HEK293 (cell line): ENCODE data around the gene LTO1.

Experiments used
- CTCF ChIA-PET: fragments of 350-600 bp; formaldehyde crosslinking; extraction: SDS; loops from one replicate; lab custom pipeline; 2021; ENCODE audit warnings: antibody characterized with exemption; lab: Yijun Ruan, JAX
- POLR2A ChIA-PET: fragments of 300-600 bp; formaldehyde crosslinking; extraction: SDS; loops from one replicate; lab custom pipeline; 2020; ENCODE audit warnings: antibody characterized with exemption, inconsistent platforms; lab: Yijun Ruan, JAX
- H3K27ac ChIP-seq: fragments of 200-500 bp; sonication (Bioruptor generic); 2 replicates; pipeline ENCODE4 v1.5.1; 2014; ENCODE audit warnings: low read depth, low read length, control low read depth, inconsistent platforms; ENCODE audit errors: extremely low read depth
- H3K36me3 ChIP-seq, 2 experiments: fragments of 200-500 bp in 1 of 2; sonication (Bioruptor generic) in 1 of 2; 1 replicate in 1 of 2; 2 replicates in 1 of 2; pipeline ENCODE4 v1.5.1; 2014 to 2017; ENCODE audit warnings: inconsistent platforms in 2 of 2, low read length in 2 of 2; ENCODE audit not compliant: control insufficient read depth in 2 of 2, insufficient read depth in 1 of 2
- H3K4me1 ChIP-seq: fragments of 200-500 bp; sonication (Bioruptor generic); 2 replicates; pipeline ENCODE4 v1.5.1; 2014; ENCODE audit warnings: mild to moderate bottlenecking, low read length, inconsistent platforms; ENCODE audit not compliant: control insufficient read depth, insufficient read depth
- H3K4me3 ChIP-seq: 2 replicates; pipeline ENCODE4 v1.5.1; 2011; ENCODE audit warnings: low read depth, mild to moderate bottlenecking, control low read depth, low read length, moderate library complexity
- H3K9me3 ChIP-seq: fragments of 200-500 bp; sonication (Bioruptor generic); 2 replicates; pipeline ENCODE4 v1.5.1; 2014; ENCODE audit warnings: low read depth, low read length, inconsistent platforms; ENCODE audit not compliant: control insufficient read depth, insufficient read depth
- GLI4 ChIP-seq: fragments of 450-650 bp; formaldehyde crosslinking; IDR thresholded peaks from 2 replicates; pipeline ENCODE4 v1.5.1; 2016; ENCODE audit warnings: missing biosample characterization, missing genetic modification characterization
- GLIS2 ChIP-seq: fragments of 450-650 bp; formaldehyde crosslinking; IDR thresholded peaks from 2 replicates; pipeline ENCODE4 v1.5.1; 2016; ENCODE audit warnings: missing biosample characterization, missing genetic modification characterization
- HOXC10 ChIP-seq: sonication (generic); formaldehyde crosslinking; IDR thresholded peaks from 2 replicates; pipeline ENCODE4 v1.8.1; 2023; ENCODE audit warnings: mild to moderate bottlenecking, missing genetic modification reagents
- KLF1 ChIP-seq: fragments of 450-650 bp; formaldehyde crosslinking; IDR thresholded peaks from 2 replicates; pipeline ENCODE4 v1.5.1; 2016; ENCODE audit warnings: missing biosample characterization, missing genetic modification characterization
- KLF10 ChIP-seq: fragments of 450-650 bp; IDR thresholded peaks from 2 replicates; pipeline ENCODE4 v1.5.1; 2018; ENCODE audit warnings: missing biosample characterization, mild to moderate bottlenecking, missing genetic modification characterization
- KLF7 ChIP-seq: fragments of 450-650 bp; formaldehyde crosslinking; IDR thresholded peaks from 2 replicates; pipeline ENCODE4 v1.5.1; 2016; ENCODE audit warnings: missing biosample characterization, missing genetic modification characterization, borderline replicate concordance
- KLF8 ChIP-seq: fragments of 450-650 bp; formaldehyde crosslinking; IDR thresholded peaks from 2 replicates; pipeline ENCODE4 v1.5.1; 2016; ENCODE audit warnings: missing biosample characterization, missing genetic modification characterization
- KLF9 ChIP-seq: fragments of 450-650 bp; formaldehyde crosslinking; IDR thresholded peaks from 2 replicates; pipeline ENCODE4 v1.5.1; 2016; ENCODE audit warnings: missing biosample characterization, missing genetic modification characterization, low read depth
- MZF1 ChIP-seq: fragments of 450-650 bp; formaldehyde crosslinking; IDR thresholded peaks from 2 replicates; pipeline ENCODE4 v1.5.1; 2017; ENCODE audit warnings: missing biosample characterization, missing genetic modification characterization, borderline replicate concordance
- SCRT2 ChIP-seq: fragments of 450-650 bp; formaldehyde crosslinking; IDR thresholded peaks from 2 replicates; pipeline ENCODE4 v1.5.1; 2016; ENCODE audit warnings: missing biosample characterization, missing genetic modification characterization
- SP3 ChIP-seq: fragments of 450-650 bp; formaldehyde crosslinking; IDR thresholded peaks from 2 replicates; pipeline ENCODE4 v1.5.1; 2016; ENCODE audit warnings: missing biosample characterization, missing genetic modification characterization
- TRIM28 ChIP-seq: IDR thresholded peaks from 2 replicates; pipeline ENCODE4 v1.6.1; 2011; ENCODE audit warnings: low read length, control low read depth, borderline replicate concordance
- ZFHX2 ChIP-seq: fragments of 450-650 bp; formaldehyde crosslinking; conservative IDR thresholded peaks from 2 replicates; pipeline ENCODE4 v1.5.1; 2016; ENCODE audit warnings: missing biosample characterization, missing genetic modification characterization
- ZNF146 ChIP-seq: fragments of 450-650 bp; formaldehyde crosslinking; IDR thresholded peaks from 2 replicates; pipeline ENCODE4 v1.5.1; 2016; ENCODE audit warnings: missing biosample characterization, missing genetic modification characterization
- ZNF169 ChIP-seq: fragments of 450-650 bp; formaldehyde crosslinking; IDR thresholded peaks from 2 replicates; pipeline ENCODE4 v1.5.1; 2016; ENCODE audit warnings: missing biosample characterization, missing genetic modification characterization
- ZNF223 ChIP-seq: fragments of 450-650 bp; formaldehyde crosslinking; IDR thresholded peaks from 2 replicates; pipeline ENCODE4 v1.5.1; 2016; ENCODE audit warnings: missing biosample characterization, missing genetic modification characterization
- ZNF248 ChIP-seq: fragments of 450-650 bp; formaldehyde crosslinking; IDR thresholded peaks from 2 replicates; pipeline ENCODE4 v1.5.1; 2017; ENCODE audit warnings: missing biosample characterization, missing genetic modification characterization
- ZNF292 ChIP-seq: fragments of 450-650 bp; formaldehyde crosslinking; IDR thresholded peaks from 2 replicates; pipeline ENCODE4 v1.5.1; 2016; ENCODE audit warnings: low read depth, missing biosample characterization, missing genetic modification characterization, borderline replicate concordance
- ZNF426 ChIP-seq: fragments of 450-650 bp; formaldehyde crosslinking; IDR thresholded peaks from 2 replicates; pipeline ENCODE4 v1.5.1; 2017; ENCODE audit warnings: missing biosample characterization, missing genetic modification characterization, mild to moderate bottlenecking, inconsistent platforms, moderate library complexity
- ZNF510 ChIP-seq: fragments of 450-650 bp; formaldehyde crosslinking; IDR thresholded peaks from 2 replicates; pipeline ENCODE4 v1.5.1; 2018; ENCODE audit warnings: mild to moderate bottlenecking, missing genetic modification characterization, missing biosample characterization; ENCODE audit not compliant: insufficient replicate concordance
- ZNF555 ChIP-seq: fragments of 450-650 bp; formaldehyde crosslinking; conservative IDR thresholded peaks from 2 replicates; pipeline ENCODE4 v1.5.1; 2017; ENCODE audit warnings: missing biosample characterization, mild to moderate bottlenecking, missing genetic modification characterization, inconsistent platforms
- ZNF580 ChIP-seq: fragments of 450-650 bp; formaldehyde crosslinking; IDR thresholded peaks from 2 replicates; pipeline ENCODE4 v1.5.1; 2016; ENCODE audit warnings: missing biosample characterization, missing genetic modification characterization
- ZNF645 ChIP-seq: fragments of 450-650 bp; formaldehyde crosslinking; IDR thresholded peaks from 2 replicates; pipeline ENCODE4; 2016; ENCODE audit warnings: missing biosample characterization, missing genetic modification characterization
- ZNF785 ChIP-seq: fragments of 450-650 bp; formaldehyde crosslinking; IDR thresholded peaks from 2 replicates; pipeline ENCODE4 v1.5.1; 2016; ENCODE audit warnings: missing biosample characterization, missing genetic modification characterization
- ZNF792 ChIP-seq: fragments of 450-650 bp; formaldehyde crosslinking; IDR thresholded peaks from 2 replicates; pipeline ENCODE4 v1.5.1; 2016; ENCODE audit warnings: missing biosample characterization, missing genetic modification characterization
- ZNF843 ChIP-seq: fragments of 450-650 bp; formaldehyde crosslinking; IDR thresholded peaks from 2 replicates; pipeline ENCODE4 v1.5.1; 2016; ENCODE audit warnings: missing biosample characterization, missing genetic modification characterization
- ZSCAN16 ChIP-seq: fragments of 450-650 bp; formaldehyde crosslinking; IDR thresholded peaks from 2 replicates; pipeline ENCODE4 v1.5.1; 2016; ENCODE audit warnings: missing biosample characterization, missing genetic modification characterization
- ZSCAN23 ChIP-seq: fragments of 450-650 bp; formaldehyde crosslinking; IDR thresholded peaks from 2 replicates; pipeline ENCODE4 v1.5.1; 2016; ENCODE audit warnings: missing biosample characterization, missing genetic modification characterization
- ZSCAN30 ChIP-seq: fragments of 450-650 bp; IDR thresholded peaks from 2 replicates; pipeline ENCODE4 v1.5.1; 2018; ENCODE audit warnings: missing biosample characterization, mild to moderate bottlenecking, missing genetic modification characterization, moderate library complexity
- TF ChIP-seq, protein P1 (sequence below): fragments of 450-650 bp; formaldehyde crosslinking; IDR thresholded peaks from 2 replicates; pipeline ENCODE4 v1.5.1; 2016; ENCODE audit warnings: missing biosample characterization, missing genetic modification characterization

The LTO1 gene

GRCh38 chr11:69653406-69653960 is 21.7 kb downstream of the LTO1 start:
- H3K4me3 ChIP-seq = no peak overlapping the region
- H3K9me3 ChIP-seq = no peaks in the 10 kb centered on the region
- TF ChIP-seq GLI4 (tag by site-specific recombination) = no peak
- TF ChIP-seq ZSCAN23 (tag by site-specific recombination) = no peak
- TF ChIP-seq SP3 (tag by site-specific recombination) = no peak
- TF ChIP-seq KLF1 = no peak
- TF ChIP-seq KLF7 (tag by site-specific recombination) = no peak
- no peak for TF ChIP-seq ZNF169 (tag by site-specific recombination)
- no peak for TF ChIP-seq KLF9 (tag by site-specific recombination)
- TF ChIP-seq GLIS2 = no peak
- no peak for TF ChIP-seq SCRT2 (tag by site-specific recombination)
- no peak for TF ChIP-seq ZNF146 (tag by site-specific recombination)
- TF ChIP-seq ZNF645 (tag by site-specific recombination) = no peak
- TF ChIP-seq ZNF292 = no peak
- no peak for TF ChIP-seq KLF8 (tag by site-specific recombination)
- TF ChIP-seq, all 188 proteins: peak for 0
- CTCF ChIA-PET = interaction anchor here (0.5 kb wide), 1 partner anchor 8 kb away, joined by 5 read pairs; no protein-coding TSS in a partner anchor
- peaks cover 5 to 48% of the 10 kb centered on the region in 2 experiments; a peak in 1 of 3 replicates for H3K36me3 ChIP-seq
- no peaks in the 10 kb centered on the region for H3K4me1 ChIP-seq
- POLR2A ChIA-PET = interaction anchor here (0.9 kb wide), 1 partner anchor 17 kb away, joined by 3 read pairs; no protein-coding TSS in a partner anchor
- H3K27ac ChIP-seq = no peak overlapping the region

DNA sequence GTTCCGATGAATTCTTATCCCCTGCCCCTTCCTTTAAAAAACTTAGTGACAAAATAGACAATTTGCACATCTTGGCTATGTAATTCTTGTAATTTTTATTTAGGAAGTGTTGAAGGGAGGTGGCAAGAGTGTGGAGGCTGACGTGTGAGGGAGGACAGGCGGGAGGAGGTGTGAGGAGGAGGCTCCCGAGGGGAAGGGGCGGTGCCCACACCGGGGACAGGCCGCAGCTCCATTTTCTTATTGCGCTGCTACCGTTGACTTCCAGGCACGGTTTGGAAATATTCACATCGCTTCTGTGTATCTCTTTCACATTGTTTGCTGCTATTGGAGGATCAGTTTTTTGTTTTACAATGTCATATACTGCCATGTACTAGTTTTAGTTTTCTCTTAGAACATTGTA is 22.2 kb downstream of the LTO1 start:
- ChIA-PET CTCF (interaction anchor here (0.6 kb wide), 2 partner anchors 197 to 551 kb away, joined by 3 to 5 read pairs; no protein-coding TSS in a partner anchor), POLR2A (interaction anchor here (0.9 kb wide), 1 partner anchor 18 kb away, joined by 3 read pairs; no protein-coding TSS in a partner anchor)
- H3K27ac ChIP-seq = no peak overlapping the region
- H3K9me3 ChIP-seq = no peaks in the 10 kb centered on the region
- H3K4me3 ChIP-seq = no peak overlapping the region
- no peaks in the 10 kb centered on the region for H3K4me1 ChIP-seq
- peaks cover 5 to 53% of the 10 kb centered on the region in 2 experiments; a peak in 1 of 3 replicates for H3K36me3 ChIP-seq
- no peak for TF ChIP-seq ZNF792 (tag by site-specific recombination)
- 0 out of 2 replicates have a peak, but pooled peaks have one; percentile 32 for TF ChIP-seq ZFHX2 (tag by site-specific recombination)

DNA sequence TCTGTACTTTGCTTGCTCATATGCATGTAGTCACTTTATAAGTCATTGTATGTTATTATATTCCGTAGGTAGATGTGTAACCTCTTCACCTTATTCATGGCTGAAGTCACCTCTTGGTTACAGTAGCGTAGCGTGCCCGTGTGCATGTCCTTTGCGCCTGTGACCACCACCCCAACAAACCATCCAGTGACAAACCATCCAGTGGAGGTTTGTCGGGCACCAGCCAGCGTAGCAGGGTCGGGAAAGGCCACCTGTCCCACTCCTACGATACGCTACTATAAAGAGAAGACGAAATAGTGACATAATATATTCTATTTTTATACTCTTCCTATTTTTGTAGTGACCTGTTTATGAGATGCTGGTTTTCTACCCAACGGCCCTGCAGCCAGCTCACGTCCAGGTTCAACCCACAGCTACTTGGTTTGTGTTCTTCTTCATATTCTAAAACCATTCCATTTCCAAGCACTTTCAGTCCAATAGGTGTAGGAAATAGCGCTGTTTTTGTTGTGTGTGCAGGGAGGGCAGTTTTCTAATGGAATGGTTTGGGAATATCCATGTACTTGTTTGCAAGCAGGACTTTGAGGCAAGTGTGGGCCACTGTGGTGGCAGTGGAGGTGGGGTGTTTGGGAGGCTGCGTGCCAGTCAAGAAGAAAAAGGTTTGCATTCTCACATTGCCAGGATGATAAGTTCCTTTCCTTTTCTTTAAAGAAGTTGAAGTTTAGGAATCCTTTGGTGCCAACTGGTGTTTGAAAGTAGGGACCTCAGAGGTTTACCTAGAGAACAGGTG is 23.1 kb downstream of the LTO1 start:
- ChIA-PET POLR2A (no interaction called here), CTCF (no interaction called here)
- Histone ChIP-seq H3K36me3 (peaks cover 5 to 63% of the 10 kb centered on the region in 2 experiments; a peak in 1 of 3 replicates), H3K9me3 (no peaks in the 10 kb centered on the region), H3K4me3 (no peak overlapping the region), H3K27ac (no peak overlapping the region), H3K4me1 (no peaks in the 10 kb centered on the region)
- TF ChIP-seq ZNF555 = no peak
- no peak for TF ChIP-seq ZNF426
- TF ChIP-seq, protein P1, sequence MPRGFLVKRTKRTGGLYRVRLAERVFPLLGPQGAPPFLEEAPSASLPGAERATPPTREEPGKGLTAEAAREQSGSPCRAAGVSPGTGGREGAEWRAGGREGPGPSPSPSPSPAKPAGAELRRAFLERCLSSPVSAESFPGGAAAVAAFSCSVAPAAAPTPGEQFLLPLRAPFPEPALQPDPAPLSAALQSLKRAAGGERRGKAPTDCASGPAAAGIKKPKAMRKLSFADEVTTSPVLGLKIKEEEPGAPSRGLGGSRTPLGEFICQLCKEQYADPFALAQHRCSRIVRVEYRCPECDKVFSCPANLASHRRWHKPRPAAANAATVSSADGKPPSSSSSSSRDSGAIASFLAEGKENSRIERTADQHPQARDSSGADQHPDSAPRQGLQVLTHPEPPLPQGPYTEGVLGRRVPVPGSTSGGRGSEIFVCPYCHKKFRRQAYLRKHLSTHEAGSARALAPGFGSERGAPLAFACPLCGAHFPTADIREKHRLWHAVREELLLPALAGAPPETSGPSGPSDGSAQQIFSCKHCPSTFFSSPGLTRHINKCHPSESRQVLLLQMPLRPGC (tag by site-specific recombination) = no peak
- no peak for TF ChIP-seq TRIM28
- TF ChIP-seq ZSCAN30 (tag by site-specific recombination) = no peak
- no peak for TF ChIP-seq ZNF223 (tag by site-specific recombination)
- TF ChIP-seq ZNF843 = no peak
- TF ChIP-seq KLF10 (tag by site-specific recombination) = no peak
- TF ChIP-seq ZNF510 (tag by site-specific recombination) = no peak
- TF ChIP-seq ZSCAN16 = no peak
- no peak for TF ChIP-seq ZNF248 (tag by site-specific recombination)
- no peak for TF ChIP-seq ZNF785 (tag by site-specific recombination)
- no peak for TF ChIP-seq HOXC10 (CRISPR knock-in tag)
- TF ChIP-seq ZNF580 = no peak
- TF ChIP-seq MZF1 (tag by site-specific recombination) = no peak
